ENCODE results near the gene ANKS6. TPM values are rescaled to one million over a fixed set of nuclear protein-coding genes. Genes with fewer than 3 reads are reported as not detected.

Gene ANKS6
- total and polyA plus RNA-seq, 2 of the 8 experiments (the other 6 are each of a cell fraction or from before 2014, with no cell fraction given): 34.1 to 56.3 TPM

GRCh38 chr9:98707166-98708102 is 88.9 kb downstream of the ANKS6 start (continued):
- TF ChIP-seq TCF12 (IDR thresholded peaks at IDR 0.05; ENCODE audit: low read depth, low read length): 0 out of 2 replicates have a peak, but pooled peaks have one; percentile 11
- TF ChIP-seq EP300 (IDR thresholded peaks at IDR 0.05; ENCODE audit: borderline replicate concordance in 1 of 2, low read depth in 2 of 2, low read length in 2 of 2): no peak
- TF ChIP-seq RAD21 (IDR thresholded peaks at IDR 0.05 in 1 of 2, conservative IDR thresholded peaks at IDR 0.05 in 1 of 2; ENCODE audit: low read depth in 2 of 2, low read length in 2 of 2): peak; percentile 85 to 91
- TF ChIP-seq NRF1 (IDR thresholded peaks at IDR 0.05; ENCODE audit: low read depth, low read length): no peak
- TF ChIP-seq GTF2F1 (IDR thresholded peaks at IDR 0.05; ENCODE audit: borderline replicate concordance, low read depth, low read length): no peak
- no peak for TF ChIP-seq FOSL1 (IDR thresholded peaks at IDR 0.05; ENCODE audit: insufficient read depth, low read depth, low read length)
- no peak for TF ChIP-seq ZNF274 (IDR thresholded peaks at IDR 0.05; ENCODE audit: borderline replicate concordance, extremely low read depth, low read length)
- no peak; the same call in 1 of the 2 replicates for TF ChIP-seq MAX (IDR thresholded peaks at IDR 0.05)
- TF ChIP-seq RFX5 (IDR thresholded peaks at IDR 0.05; ENCODE audit: borderline replicate concordance, low read depth, low read length): no peak
- no peak for TF ChIP-seq SP4 (IDR thresholded peaks at IDR 0.05; ENCODE audit: low read length)
- no peak for TF ChIP-seq BCL11A (IDR thresholded peaks at IDR 0.05; ENCODE audit: low read depth in 2 of 2, low read length in 2 of 2)
- no peak for TF ChIP-seq EGR1 (IDR thresholded peaks at IDR 0.05; ENCODE audit: borderline replicate concordance, low read depth, low read length)
- no peak for TF ChIP-seq PHF8 (conservative IDR thresholded peaks at IDR 0.05; ENCODE audit: low read depth, low read length)
- TF ChIP-seq NANOG (IDR thresholded peaks at IDR 0.05; ENCODE audit: insufficient read depth, low read depth, low read length, poor library complexity, severe bottlenecking): no peak
- TF ChIP-seq POLR2A (IDR thresholded peaks at IDR 0.05; ENCODE audit: control extremely low read depth in 1 of 2, low read depth in 2 of 2, low read length in 2 of 2): no peak
- no peak for TF ChIP-seq KDM5A (IDR thresholded peaks at IDR 0.05; ENCODE audit: low read length)
- TF ChIP-seq MAFK (IDR thresholded peaks at IDR 0.05; ENCODE audit: low read depth, low read length): no peak
- TF ChIP-seq CTCF (IDR thresholded peaks at IDR 0.05; ENCODE audit: control extremely low read depth in 1 of 3, insufficient read depth in 1 of 3, low read depth in 1 of 3, low read length in 3 of 3): peak; percentile 86 to 89 (median 87)
- no peak for TF ChIP-seq ATF3 (IDR thresholded peaks at IDR 0.05; ENCODE audit: insufficient read depth, low read depth, low read length)

All from H1 (cell line).